GM12891 (cell line): Measurements from ENCODE around the gene TBC1D30.
"Not testable (repeated sequence)": the region's sequence is repeated elsewhere in the genome, so short reads cannot be mapped to it uniquely, and the experiment has no call there.

Experiments used
- DNase-seq: peaks from one replicate; pipeline ENCODE4 v3.0.0; 2011; ENCODE audit warnings: low spot score; ENCODE audit not compliant: insufficient read length
- FAIRE-seq: peaks from 2 replicates; lab custom pipeline; 2011; peaks lifted over from hg19 to GRCh38; lab: Jason Lieb, UNC
- PAX5 ChIP-seq: IDR thresholded peaks from 2 replicates; pipeline ENCODE4 v1.6.1; 2011; ENCODE audit warnings: low read length, moderate library complexity, mild to moderate bottlenecking; ENCODE audit not compliant: insufficient read depth, severe bottlenecking
- POLR2A ChIP-seq: IDR thresholded peaks from 2 replicates; pipeline ENCODE4 v1.6.1; 2011; ENCODE audit warnings: low read depth, low read length, control low read depth
- POLR2AphosphoS5 ChIP-seq: IDR thresholded peaks from 2 replicates; pipeline ENCODE4 v1.6.1; 2011; ENCODE audit warnings: low read depth, low read length, control low read depth
- POU2F2 ChIP-seq: IDR thresholded peaks from 2 replicates; pipeline ENCODE4 v1.6.1; 2011; ENCODE audit warnings: low read depth, mild to moderate bottlenecking, control low read depth, low read length, moderate library complexity
- SPI1 ChIP-seq: IDR thresholded peaks from 2 replicates; pipeline ENCODE4 v1.6.1; 2011; ENCODE audit warnings: low read depth, low read length, control low read depth
- TAF1 ChIP-seq: IDR thresholded peaks from 2 replicates; pipeline ENCODE4 v1.6.1; 2011; ENCODE audit warnings: low read depth, low read length, control low read depth

TBC1D30 gene

DNA sequence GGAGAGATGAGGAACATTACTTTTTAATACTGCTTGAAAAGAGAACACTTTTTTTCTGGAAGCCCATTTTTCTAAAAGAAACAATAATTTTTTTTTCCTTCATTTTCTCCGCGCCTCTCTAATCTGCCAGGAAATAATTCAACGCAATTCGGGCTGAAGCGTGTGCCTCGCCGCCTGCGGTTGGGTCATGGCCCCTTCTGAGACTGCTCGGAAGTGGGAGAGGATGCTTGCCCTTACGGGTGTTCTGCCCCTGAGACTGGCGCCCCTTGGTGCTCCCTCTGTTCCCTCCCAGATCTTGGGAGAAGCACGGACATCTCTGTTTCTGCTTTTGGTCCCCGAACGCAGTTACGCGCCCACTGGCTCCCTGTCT lies 332 bp upstream of the TBC1D30 start:
- FAIRE-seq: no peak
- peak; percentile 7 for DNase-seq
- no peak for TF ChIP-seq POU2F2
- TF ChIP-seq TAF1: no peak
- TF ChIP-seq PAX5: no peak
- no peak for TF ChIP-seq POLR2AphosphoS5
- TF ChIP-seq SPI1: no peak
- TF ChIP-seq POLR2A: no peak

DNA sequence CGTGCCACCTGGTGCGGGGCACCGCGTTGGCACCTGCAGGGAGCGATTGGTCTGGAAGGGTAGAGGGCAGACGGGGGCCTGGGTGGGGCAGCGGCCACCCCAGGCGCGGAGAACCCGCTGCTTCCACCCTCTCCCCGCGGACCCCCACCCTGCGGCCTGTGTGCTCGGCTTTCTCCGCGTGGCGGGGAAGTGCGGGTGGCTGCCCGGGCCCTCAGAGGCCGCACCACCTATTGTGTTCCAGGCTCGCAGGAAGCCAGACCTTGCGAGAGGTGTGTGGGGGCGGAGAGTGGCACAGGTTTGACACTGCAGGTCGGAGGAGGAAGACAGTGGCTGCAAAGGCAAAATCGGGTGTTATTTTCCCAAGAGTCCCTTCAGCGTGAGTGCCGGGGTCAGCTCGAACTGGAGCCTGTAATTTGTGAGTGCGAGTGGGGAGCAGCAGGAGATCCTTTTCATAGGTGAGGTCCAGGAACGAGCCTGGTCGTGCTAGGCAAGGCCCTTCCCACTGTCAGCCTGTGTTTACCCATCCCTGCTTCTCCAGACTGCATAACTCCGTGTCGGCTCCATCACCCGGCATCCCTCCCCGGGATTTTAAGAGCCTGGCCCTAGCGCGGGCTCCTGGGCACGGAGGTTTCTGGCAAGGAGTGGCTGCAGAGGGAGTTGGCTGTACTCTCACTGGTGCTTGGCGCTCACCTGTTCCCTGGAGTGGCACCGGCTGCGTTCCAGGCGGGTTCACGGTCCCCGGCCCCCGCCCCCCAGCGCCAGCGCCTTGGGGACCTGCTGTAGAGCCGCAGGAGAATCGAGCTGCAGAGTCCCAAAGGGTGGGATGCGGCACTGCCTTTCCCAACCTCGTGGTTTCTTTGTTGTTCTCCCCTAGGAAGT lies 935 bp downstream of the TBC1D30 start:
- TF ChIP-seq PAX5: no peak
- TF ChIP-seq TAF1: no peak
- TF ChIP-seq POU2F2: no peak
- no peak for TF ChIP-seq SPI1
- no peak for TF ChIP-seq POLR2AphosphoS5
- TF ChIP-seq POLR2A: no peak
- DNase-seq (peak; percentile 8), FAIRE-seq (peak; percentile 26)

DNA sequence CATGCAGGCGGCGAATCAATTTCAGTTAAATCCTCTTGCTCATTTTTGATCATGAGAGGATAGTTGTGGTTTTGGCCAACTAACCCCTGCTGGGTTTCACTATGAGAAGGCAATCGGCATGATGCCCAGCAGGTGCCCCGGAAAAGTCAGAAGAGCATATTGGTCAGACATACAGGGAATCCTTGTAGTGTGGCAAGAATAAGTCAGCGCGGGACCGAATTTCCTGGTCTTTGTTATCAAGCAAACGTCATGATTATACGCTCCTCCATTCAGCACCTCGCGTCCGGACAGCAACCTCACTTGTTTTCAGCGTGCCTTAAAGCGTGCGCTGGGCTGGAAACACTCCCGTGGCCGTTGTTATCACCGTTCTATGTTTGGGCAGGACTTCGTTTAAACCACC lies 1.8 kb downstream of the TBC1D30 start:
- DNase-seq: peak; percentile 22
- FAIRE-seq: peak; percentile 90

DNA sequence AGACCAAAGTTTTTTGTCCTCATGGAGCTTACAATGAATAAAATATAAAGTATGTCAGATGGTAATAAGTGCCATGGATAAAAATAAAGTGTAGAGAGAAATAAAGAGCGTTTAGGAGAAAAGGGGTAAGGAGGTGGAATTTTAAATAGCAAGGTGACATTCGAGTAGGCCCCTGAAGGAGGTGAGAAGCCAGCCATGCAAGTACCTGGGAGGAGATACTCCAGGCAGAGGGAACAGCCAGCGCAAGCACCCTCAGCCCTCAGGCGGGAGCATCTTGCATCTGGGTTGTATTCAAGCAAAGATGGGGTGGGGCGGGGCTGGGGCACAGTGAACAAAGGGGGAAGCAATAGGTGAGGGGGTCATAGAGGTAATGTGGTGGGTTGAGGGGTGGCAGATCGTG lies 4.3 kb downstream of the TBC1D30 start:
- no peak for DNase-seq
- no peak for FAIRE-seq
- TF ChIP-seq PAX5: no peak
- TF ChIP-seq POLR2AphosphoS5: no peak
- no peak for TF ChIP-seq SPI1
- TF ChIP-seq TAF1: no peak
- no peak for TF ChIP-seq POLR2A
- TF ChIP-seq POU2F2: no peak

More for the DNA sequence above, 1.8 kb downstream of the TBC1D30 start:
- TF ChIP-seq PAX5: no peak
- TF ChIP-seq SPI1: no peak
- no peak for TF ChIP-seq POLR2AphosphoS5

DNA sequence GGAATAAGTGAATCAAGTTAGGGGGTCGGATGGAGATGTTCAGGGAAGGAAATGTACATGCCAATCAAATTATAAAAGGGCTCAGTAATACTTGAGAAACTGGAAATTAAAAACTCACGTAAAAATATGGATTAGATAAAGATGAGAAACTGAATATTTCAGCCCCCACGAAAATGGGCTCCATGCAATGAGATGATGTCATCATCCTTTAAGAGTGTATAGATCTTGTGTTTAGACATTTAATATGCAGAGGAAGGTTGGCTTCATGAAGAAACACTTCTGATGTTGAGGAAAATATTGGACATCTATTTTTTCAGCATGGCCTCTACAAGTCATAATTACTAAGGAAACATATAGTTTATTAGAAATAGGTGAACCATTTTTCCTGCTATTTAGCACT lies 9.5 kb downstream of the TBC1D30 start:
- FAIRE-seq: no peak
- DNase-seq: no peak
- TF ChIP-seq TAF1: no peak
- no peak for TF ChIP-seq POLR2AphosphoS5
- TF ChIP-seq POLR2A: no peak
- TF ChIP-seq PAX5: no peak
- no peak for TF ChIP-seq POU2F2
- TF ChIP-seq SPI1: no peak

DNA sequence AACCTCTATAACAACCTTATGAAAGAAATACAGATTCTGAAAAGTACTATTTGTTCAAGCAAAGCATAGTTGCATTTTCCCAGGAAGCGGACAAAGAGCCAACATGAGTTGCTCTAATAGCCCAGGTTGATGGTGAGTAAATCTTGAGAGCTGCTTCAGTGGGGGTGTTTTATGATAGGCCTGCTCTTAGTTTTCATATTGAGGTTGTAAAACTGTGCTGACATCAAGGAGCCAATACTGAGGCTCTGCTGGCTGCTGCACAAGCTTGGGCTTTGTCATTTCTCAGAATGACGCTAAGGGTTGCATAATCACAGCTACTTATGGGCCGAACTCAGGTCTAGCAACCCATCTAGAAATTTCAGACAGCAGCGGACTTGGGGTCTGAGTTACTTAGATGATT lies 11.5 kb downstream of the TBC1D30 start:
- FAIRE-seq (no peak), DNase-seq (no peak)
- TF ChIP-seq POU2F2: no peak
- TF ChIP-seq POLR2AphosphoS5: no peak
- TF ChIP-seq TAF1: no peak
- no peak for TF ChIP-seq SPI1
- TF ChIP-seq POLR2A: no peak
- no peak for TF ChIP-seq PAX5

DNA sequence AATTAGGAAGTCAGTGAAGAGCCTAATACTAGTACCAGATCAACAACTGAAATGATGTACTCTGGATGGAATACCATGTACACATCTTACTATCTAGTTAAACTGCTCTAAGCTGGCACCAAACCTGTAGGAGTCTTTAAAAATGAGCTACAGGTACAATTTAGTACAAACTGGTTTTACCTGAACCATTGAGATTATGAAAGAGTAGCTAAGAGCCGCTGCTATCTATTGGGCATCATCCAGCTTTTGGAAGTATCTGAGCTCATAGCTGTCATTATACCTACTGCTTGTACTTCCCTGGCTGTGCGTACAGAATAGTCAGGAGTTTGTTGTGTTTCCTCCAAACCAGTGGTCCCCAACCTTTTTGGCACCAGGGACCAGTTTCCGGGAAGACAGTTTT lies 12.4 kb downstream of the TBC1D30 start:
- FAIRE-seq (no peak), DNase-seq (no peak)
- no peak for TF ChIP-seq POU2F2

DNA sequence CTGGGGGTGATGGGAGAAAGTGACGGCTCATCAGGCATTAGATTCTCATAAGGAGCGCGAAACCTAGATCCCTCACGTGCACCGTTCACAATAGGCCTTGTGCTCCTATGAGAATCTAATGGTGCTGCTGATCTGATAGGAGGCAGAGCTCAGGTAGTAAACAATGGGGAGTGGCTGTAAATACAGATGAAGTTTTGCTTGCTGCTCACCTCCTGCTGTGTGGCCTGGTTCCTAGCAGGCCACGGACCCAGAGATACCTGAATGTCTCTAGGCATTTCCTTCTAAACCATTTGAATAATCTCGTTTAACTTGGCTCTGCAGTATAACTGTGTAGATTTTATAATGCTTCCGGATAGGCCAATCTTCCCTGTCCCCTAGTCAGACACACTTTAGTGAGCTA lies 13.0 kb downstream of the TBC1D30 start:
- no peak for FAIRE-seq
- DNase-seq: no peak
- no peak for TF ChIP-seq POLR2A
- TF ChIP-seq POLR2AphosphoS5: no peak
- TF ChIP-seq SPI1: no peak
- no peak for TF ChIP-seq POU2F2
- TF ChIP-seq TAF1: no peak
- no peak for TF ChIP-seq PAX5

DNA sequence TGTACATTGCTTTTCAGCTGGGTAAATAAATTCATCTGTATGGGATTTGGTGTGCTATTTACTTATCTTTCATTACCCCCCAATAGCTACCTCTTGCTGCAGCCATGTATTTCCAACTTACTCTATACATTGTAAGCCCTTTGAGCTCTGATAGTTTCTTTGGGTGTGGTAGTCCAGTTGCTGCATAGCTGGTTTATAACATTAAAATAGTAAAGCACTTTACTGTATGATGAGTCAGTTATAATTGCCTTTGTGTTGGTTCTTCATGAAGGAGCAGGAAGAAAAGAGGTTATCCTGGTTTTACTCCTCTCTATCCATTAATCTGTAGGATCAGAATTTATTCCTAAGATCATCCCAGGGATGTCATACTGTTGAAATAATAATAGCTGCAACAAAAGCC lies 15.7 kb downstream of the TBC1D30 start:
- FAIRE-seq (no peak), DNase-seq (no peak)
- TF ChIP-seq SPI1 (no peak), PAX5 (no peak), POLR2A (no peak), POU2F2 (no peak), TAF1 (no peak), POLR2AphosphoS5 (no peak)

DNA sequence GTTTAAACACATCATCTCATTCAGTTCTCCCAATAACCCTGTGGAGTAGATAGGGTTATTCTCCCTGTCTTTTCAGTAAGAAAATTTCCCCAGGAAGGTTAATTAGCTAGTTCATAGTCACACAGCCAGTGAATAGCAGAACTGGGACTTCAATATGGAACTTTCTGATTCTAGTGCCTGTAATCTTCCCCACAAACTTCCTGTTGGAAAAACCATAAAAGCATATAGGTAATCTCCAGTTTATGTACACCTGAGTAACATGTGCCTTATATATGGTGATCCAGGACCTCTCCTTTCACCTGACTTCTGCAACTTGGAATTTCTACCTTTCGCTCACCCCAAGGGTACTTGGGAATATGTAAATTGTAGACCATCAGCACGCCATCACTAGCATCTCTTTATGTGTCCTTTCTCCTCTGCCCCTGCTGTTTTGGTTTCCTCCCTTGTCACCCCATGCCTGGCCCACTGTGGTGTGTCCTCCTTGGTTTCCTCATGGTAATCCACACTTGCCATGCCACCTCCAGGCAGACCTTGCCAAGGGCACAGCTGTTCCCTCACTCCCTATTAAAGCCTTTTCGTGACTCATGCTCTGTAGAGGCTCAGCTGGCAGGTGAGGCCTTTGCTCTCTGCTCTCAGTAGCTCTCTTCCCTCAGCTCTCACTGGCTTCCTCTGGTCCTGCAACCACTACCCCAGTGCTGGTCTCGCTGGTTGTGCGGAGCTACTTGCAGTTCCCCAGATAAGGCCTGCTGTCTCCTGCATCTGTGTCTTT lies 16.7 kb downstream of the TBC1D30 start:
- TF ChIP-seq TAF1: no peak
- no peak for FAIRE-seq
- no peak for DNase-seq

DNA sequence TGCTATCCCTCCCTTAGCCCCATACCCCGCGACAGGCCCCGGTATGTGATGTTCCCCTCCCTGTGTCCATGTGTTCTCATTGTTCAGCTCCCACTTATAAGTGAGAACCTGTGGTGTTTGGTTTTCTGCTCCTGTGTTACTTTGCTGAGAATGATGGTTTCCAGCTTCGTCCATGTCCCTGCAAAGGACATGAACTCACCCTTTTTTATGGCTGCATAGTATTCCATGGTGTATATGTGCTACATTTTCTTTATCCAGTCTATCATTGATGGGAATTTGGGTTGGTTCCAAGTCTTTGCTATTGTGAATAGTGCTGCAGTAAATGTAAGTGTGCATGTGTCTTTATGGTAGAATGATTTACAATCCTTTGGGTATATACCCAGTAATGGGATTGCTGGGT lies 24.0 kb downstream of the TBC1D30 start:
- FAIRE-seq: not testable (repeated sequence)

More for the DNA sequence above, 24.0 kb downstream of the TBC1D30 start:
- DNase-seq: not testable (repeated sequence)
